ENCODE measurements around the gene TCIRG1. TPM values are rescaled to one million over a fixed set of nuclear protein-coding genes. Genes with fewer than 3 reads are reported as not detected.
A peak's percentile ranks its signal among the peaks of the same experiment; 100 is the strongest.

TCIRG1 gene
- total and polyA plus RNA-seq, 2 experiments from 2014 or later, result 77.4 to 125 TPM

DNA sequence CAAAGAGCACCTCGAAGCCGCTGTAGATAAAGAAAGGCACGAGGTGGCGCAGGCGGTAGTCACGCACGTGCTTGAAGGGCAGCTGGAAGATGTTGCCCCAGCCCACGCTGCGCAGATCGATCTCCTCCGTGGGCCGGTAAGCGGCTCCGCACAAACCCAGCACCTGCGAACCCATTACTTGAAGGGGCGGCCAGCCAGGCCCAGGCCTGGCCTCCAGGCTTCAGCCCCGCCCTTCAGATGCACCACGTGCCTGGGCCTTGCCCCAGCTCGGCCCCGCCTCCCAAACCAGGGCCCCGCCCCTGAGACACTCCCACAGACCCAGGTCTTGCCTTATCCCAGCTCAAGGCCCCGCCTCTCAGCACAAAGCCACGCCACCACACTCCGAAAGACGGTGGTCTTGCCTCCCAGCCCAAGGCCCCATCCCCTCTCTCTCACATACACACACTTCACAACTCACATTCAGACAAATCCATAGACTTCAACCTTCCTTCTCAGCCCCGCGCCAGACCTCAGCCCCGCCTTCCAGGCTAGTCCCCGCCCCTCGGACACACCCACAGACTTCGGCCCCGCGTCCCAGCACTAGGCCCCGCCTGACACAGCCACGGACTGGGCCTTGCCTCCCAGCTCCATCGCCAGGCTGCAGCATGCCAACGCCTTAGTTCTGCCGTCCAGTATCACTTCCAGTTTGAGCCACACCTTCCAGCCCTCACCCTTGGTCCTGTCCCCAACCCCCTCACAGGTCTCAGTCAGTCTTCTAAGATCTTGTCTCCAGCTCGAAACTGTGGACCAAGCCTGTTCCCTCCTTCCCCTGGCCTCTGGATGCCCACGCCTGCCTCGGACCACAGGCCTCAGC is 42.0 kb upstream of the TCIRG1 start:
- Histone ChIP-seq H3K27ac (no peak overlapping the region), H3K27me3 (no peaks in the 10 kb centered on the region), H3K4me3 (no peak overlapping the region), H3K4me1 (ENCODE audit: insufficient read depth) (no peaks in the 10 kb centered on the region), H3K36me3 (replicated peaks; ENCODE audit: insufficient read depth, low read depth) (no peaks in the 10 kb centered on the region), H3K4me2 (no peak overlapping the region), H3K79me2 (no peaks in the 10 kb centered on the region), H3K9me3 (ENCODE audit: low read depth) (no peaks in the 10 kb centered on the region), H2AFZ (no peak overlapping the region), H3K9me2 (replicated peaks; ENCODE audit: insufficient read depth) (no peaks in the 10 kb centered on the region), H4K20me1 (ENCODE audit: insufficient read depth, poor library complexity, severe bottlenecking) (no peaks in the 10 kb centered on the region)
- peak; percentile 61 for DNase-seq (ENCODE audit: low spot score)
- WGBS (ENCODE audit: low lambda C conversion rate, missing lambda C conversion rate), result 69% methylated on average over 39 of the region's 41 CpGs
- no peak for TF ChIP-seq EZH2phosphoT487 (IDR thresholded peaks at IDR 0.05; ENCODE audit: low read depth, severe bottlenecking, unreplicated experiment)
- TF ChIP-seq EZH2 (IDR thresholded peaks at IDR 0.05; ENCODE audit: borderline replicate concordance), result no peak
- TF ChIP-seq, protein P1, sequence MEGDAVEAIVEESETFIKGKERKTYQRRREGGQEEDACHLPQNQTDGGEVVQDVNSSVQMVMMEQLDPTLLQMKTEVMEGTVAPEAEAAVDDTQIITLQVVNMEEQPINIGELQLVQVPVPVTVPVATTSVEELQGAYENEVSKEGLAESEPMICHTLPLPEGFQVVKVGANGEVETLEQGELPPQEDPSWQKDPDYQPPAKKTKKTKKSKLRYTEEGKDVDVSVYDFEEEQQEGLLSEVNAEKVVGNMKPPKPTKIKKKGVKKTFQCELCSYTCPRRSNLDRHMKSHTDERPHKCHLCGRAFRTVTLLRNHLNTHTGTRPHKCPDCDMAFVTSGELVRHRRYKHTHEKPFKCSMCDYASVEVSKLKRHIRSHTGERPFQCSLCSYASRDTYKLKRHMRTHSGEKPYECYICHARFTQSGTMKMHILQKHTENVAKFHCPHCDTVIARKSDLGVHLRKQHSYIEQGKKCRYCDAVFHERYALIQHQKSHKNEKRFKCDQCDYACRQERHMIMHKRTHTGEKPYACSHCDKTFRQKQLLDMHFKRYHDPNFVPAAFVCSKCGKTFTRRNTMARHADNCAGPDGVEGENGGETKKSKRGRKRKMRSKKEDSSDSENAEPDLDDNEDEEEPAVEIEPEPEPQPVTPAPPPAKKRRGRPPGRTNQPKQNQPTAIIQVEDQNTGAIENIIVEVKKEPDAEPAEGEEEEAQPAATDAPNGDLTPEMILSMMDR (IDR thresholded peaks at IDR 0.05; ENCODE audit: poor library complexity), result no peak

DNA sequence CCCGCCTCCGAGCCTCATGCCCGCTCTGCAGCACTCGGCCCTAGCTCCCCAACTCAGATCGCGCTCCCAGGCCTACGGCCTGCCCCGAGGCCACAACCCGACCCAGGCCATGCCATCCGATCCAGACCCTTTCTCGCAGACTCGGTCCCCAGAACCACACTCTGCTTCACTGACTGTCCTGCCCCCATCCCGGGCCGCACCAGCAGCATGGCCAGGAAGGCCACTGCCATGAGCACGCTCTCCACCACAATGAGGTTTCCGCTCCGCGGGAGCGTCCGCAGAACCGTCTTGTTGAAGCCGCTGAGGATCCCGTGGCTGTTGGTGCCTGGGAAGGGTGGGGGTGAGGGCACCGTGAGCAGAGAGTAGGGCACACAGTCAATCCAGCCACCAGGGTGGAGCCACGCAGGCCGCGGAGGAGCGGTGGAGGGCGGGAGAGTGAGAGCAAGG is 41.3 kb upstream of the TCIRG1 start:
- no peak overlapping the region for H3K27ac ChIP-seq
- WGBS (ENCODE audit: low lambda C conversion rate, missing lambda C conversion rate), result 95% methylated on average over 29 of the region's 29 CpGs
- no peak for DNase-seq (ENCODE audit: low spot score)

DNA sequence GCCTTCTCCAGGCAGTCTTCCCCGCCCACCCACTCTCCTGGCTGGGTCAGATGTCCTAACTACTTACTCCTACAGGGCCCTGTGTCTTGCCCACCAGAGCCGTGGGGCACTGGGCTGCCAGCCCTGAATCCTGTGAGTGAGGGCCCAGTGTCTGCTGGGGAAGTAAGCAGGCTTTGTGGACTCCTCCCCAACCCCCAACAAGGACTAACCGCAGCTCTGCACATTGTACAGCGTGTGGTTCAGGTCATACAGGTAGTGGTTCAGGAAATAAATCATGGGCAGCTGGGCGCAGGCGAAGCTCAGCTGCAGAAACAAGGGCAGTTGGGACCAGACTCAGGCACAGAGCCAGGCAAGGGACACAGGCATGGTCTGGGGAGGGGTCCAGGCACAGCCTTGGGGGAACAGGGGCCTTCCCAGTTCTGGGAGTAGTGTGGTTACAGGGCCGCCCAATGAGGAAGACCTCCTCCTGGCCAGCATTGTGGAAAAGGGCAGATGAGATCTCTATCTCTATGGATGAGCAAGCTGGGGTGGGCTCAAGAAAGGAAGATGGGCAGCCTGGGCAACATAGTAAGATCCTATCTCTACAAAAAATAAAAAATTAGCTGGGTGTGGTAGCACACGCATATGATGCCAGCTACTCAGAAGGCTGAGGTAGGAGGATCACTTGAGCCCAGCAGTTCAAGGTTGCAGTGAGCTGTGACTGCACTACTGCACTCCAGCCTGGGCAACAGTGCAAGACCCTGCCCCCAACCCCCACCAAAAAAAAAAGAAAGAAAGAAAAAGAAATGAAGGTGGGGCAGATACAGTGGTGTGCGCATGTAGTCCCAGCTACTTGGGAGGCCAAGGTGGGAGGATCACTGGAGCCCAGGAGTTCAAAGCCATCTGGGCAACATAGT is 40.4 kb upstream of the TCIRG1 start:
- Histone ChIP-seq H3K9me3 (ENCODE audit: low read depth) (no peaks in the 10 kb centered on the region), H3K27me3 (no peaks in the 10 kb centered on the region), H3K4me1 (ENCODE audit: insufficient read depth) (no peaks in the 10 kb centered on the region), H3K9me2 (replicated peaks; ENCODE audit: insufficient read depth) (no peaks in the 10 kb centered on the region), H3K4me2 (no peak overlapping the region), H3K79me2 (no peaks in the 10 kb centered on the region), H3K27ac (no peak overlapping the region), H2AFZ (no peak overlapping the region), H3K4me3 (no peak overlapping the region), H3K36me3 (replicated peaks; ENCODE audit: insufficient read depth, low read depth) (no peaks in the 10 kb centered on the region), H4K20me1 (ENCODE audit: insufficient read depth, poor library complexity, severe bottlenecking) (no peaks in the 10 kb centered on the region)
- DNase-seq (ENCODE audit: low spot score), result no peak
- WGBS (ENCODE audit: low lambda C conversion rate, missing lambda C conversion rate), result 92% methylated on average over 9 of the region's 9 CpGs
- TF ChIP-seq EZH2 (IDR thresholded peaks at IDR 0.05; ENCODE audit: borderline replicate concordance), result no peak
- no peak for TF ChIP-seq EZH2phosphoT487 (IDR thresholded peaks at IDR 0.05; ENCODE audit: low read depth, severe bottlenecking, unreplicated experiment)
- TF ChIP-seq, protein P1 (IDR thresholded peaks at IDR 0.05; ENCODE audit: poor library complexity), result no peak

More for the DNA sequence above, 41.3 kb upstream of the TCIRG1 start:
- Histone ChIP-seq H4K20me1 (ENCODE audit: insufficient read depth, poor library complexity, severe bottlenecking) (no peaks in the 10 kb centered on the region), H3K79me2 (no peaks in the 10 kb centered on the region), H3K4me3 (no peak overlapping the region), H3K4me2 (no peak overlapping the region), H3K9me3 (ENCODE audit: low read depth) (no peaks in the 10 kb centered on the region), H3K9me2 (replicated peaks; ENCODE audit: insufficient read depth) (no peaks in the 10 kb centered on the region), H3K27me3 (no peaks in the 10 kb centered on the region), H3K4me1 (ENCODE audit: insufficient read depth) (no peaks in the 10 kb centered on the region), H2AFZ (no peak overlapping the region), H3K36me3 (replicated peaks; ENCODE audit: insufficient read depth, low read depth) (no peaks in the 10 kb centered on the region)
- TF ChIP-seq EZH2phosphoT487 (IDR thresholded peaks at IDR 0.05; ENCODE audit: low read depth, severe bottlenecking, unreplicated experiment), result no peak
- no peak for TF ChIP-seq EZH2 (IDR thresholded peaks at IDR 0.05; ENCODE audit: borderline replicate concordance)
- TF ChIP-seq, protein P1 (IDR thresholded peaks at IDR 0.05; ENCODE audit: poor library complexity), result no peak

Measured in hepatocyte (in vitro differentiated cells).